Muscle layer of duodenum (tissue), 2 donors: ENCODE data around the gene TMEM191B.
"Not testable (repeated sequence)": the region's sequence is repeated elsewhere in the genome, so short reads cannot be mapped to it uniquely, and the experiment has no call there.

Experiments used
- H3K27ac ChIP-seq: one replicate; pipeline ENCODE4 v1.7.0; 2013; ENCODE audit warnings: mild to moderate bottlenecking, low read length
- H3K27me3 ChIP-seq: one replicate; pipeline ENCODE4 v1.7.0; 2013; ENCODE audit warnings: low read depth, mild to moderate bottlenecking, control low read depth, low read length
- H3K36me3 ChIP-seq, 2 donors: one replicate each; pipeline ENCODE4 v1.7.0; 2013; ENCODE audit warnings: low read length in 2 of 2, control low read depth in 1 of 2, mild to moderate bottlenecking in 1 of 2; ENCODE audit not compliant: insufficient read depth in 2 of 2, control insufficient read depth in 1 of 2
- H3K4me1 ChIP-seq, 2 donors: one replicate each; pipeline ENCODE4 v1.7.0; 2013; ENCODE audit warnings: low read length in 2 of 2, mild to moderate bottlenecking in 2 of 2, control low read depth in 1 of 2, moderate library complexity in 1 of 2; ENCODE audit not compliant: insufficient read depth in 2 of 2, control insufficient read depth in 1 of 2
- H3K4me3 ChIP-seq, 2 donors: one replicate each; pipeline ENCODE4 v1.7.0; 2013; ENCODE audit warnings: low read length in 2 of 2, low read depth in 1 of 2, mild to moderate bottlenecking in 1 of 2
- H3K9me3 ChIP-seq, 2 donors: one replicate each; pipeline ENCODE4 v1.7.0; 2013; ENCODE audit warnings: low read length in 2 of 2, control low read depth in 1 of 2, mild to moderate bottlenecking in 1 of 2; ENCODE audit not compliant: control insufficient read depth in 1 of 2
- donor health status: healthy.

The TMEM191B gene

GRCh38 chr22:18527752-18528596, at the start of gene TMEM191B:
TMEM191B (plus strand) TSS chr22:18527802; CDS start chr22:18527981, 179 bp downstream.
- not testable (repeated sequence) for H3K36me3 ChIP-seq, H3K4me1 ChIP-seq, H3K27ac ChIP-seq, H3K27me3 ChIP-seq, H3K4me3 ChIP-seq, H3K9me3 ChIP-seq

GRCh38 chr22:18496227-18496626, 31.4 kb upstream of the TMEM191B start:
- H3K27me3 ChIP-seq, H3K4me1 ChIP-seq, H3K27ac ChIP-seq, H3K4me3 ChIP-seq, H3K36me3 ChIP-seq, H3K9me3 ChIP-seq: not testable (repeated sequence)

- H3K27ac ChIP-seq, H3K36me3 ChIP-seq, H3K4me3 ChIP-seq, H3K4me1 ChIP-seq, H3K9me3 ChIP-seq, H3K27me3 ChIP-seq: not testable (repeated sequence)
These were observed 16.3 kb upstream of the TMEM191B start for GRCh38 chr22:18511327-18511726.

- H3K4me1 ChIP-seq, H3K9me3 ChIP-seq, H3K27ac ChIP-seq, H3K4me3 ChIP-seq, H3K27me3 ChIP-seq, H3K36me3 ChIP-seq: not testable (repeated sequence)
These were observed 15.2 kb upstream of the TMEM191B start for GRCh38 chr22:18512378-18512777.

GRCh38 chr22:18513454-18513853, 14.1 kb upstream of the TMEM191B start:
- H3K27ac ChIP-seq, H3K36me3 ChIP-seq, H3K27me3 ChIP-seq, H3K4me1 ChIP-seq, H3K4me3 ChIP-seq, H3K9me3 ChIP-seq: not testable (repeated sequence)

- not testable (repeated sequence) for H3K4me3 ChIP-seq, H3K27ac ChIP-seq, H3K9me3 ChIP-seq
These were observed 9.5 kb upstream of the TMEM191B start, which contains the start of gene GGTLC3 for GRCh38 chr22:18518061-18518460. GGTLC3 (minus strand) TSS chr22:18518161; CDS start chr22:18517897, 264 bp downstream.

GRCh38 chr22:18522762-18523161, 4.8 kb upstream of the TMEM191B start:
- H3K4me3 ChIP-seq, H3K4me1 ChIP-seq, H3K36me3 ChIP-seq, H3K27me3 ChIP-seq, H3K9me3 ChIP-seq, H3K27ac ChIP-seq: not testable (repeated sequence)

More at GRCh38 chr22:18518061-18518460, 9.5 kb upstream of the TMEM191B start, which contains the start of gene GGTLC3:
- not testable (repeated sequence) for H3K27me3 ChIP-seq, H3K36me3 ChIP-seq, H3K4me1 ChIP-seq

GRCh38 chr22:18523328-18523727, 4.3 kb upstream of the TMEM191B start:
- H3K27me3 ChIP-seq, H3K9me3 ChIP-seq, H3K27ac ChIP-seq, H3K4me3 ChIP-seq, H3K4me1 ChIP-seq, H3K36me3 ChIP-seq: not testable (repeated sequence)

- H3K27ac ChIP-seq, H3K27me3 ChIP-seq, H3K36me3 ChIP-seq, H3K4me1 ChIP-seq, H3K9me3 ChIP-seq, H3K4me3 ChIP-seq: not testable (repeated sequence)
These were observed 1.2 kb downstream of the TMEM191B start for GRCh38 chr22:18528597-18529415.

- not testable (repeated sequence) for H3K4me3 ChIP-seq, H3K27ac ChIP-seq, H3K9me3 ChIP-seq, H3K4me1 ChIP-seq, H3K36me3 ChIP-seq, H3K27me3 ChIP-seq
These were observed 2.0 kb downstream of the TMEM191B start for GRCh38 chr22:18529416-18530145.

- H3K27me3 ChIP-seq, H3K4me1 ChIP-seq, H3K4me3 ChIP-seq, H3K36me3 ChIP-seq, H3K27ac ChIP-seq, H3K9me3 ChIP-seq: not testable (repeated sequence)
These were observed 6.0 kb downstream of the TMEM191B start for GRCh38 chr22:18533633-18534032.
